ENCODE results near the gene DMBT1. TPM values are rescaled to one million over a fixed set of nuclear protein-coding genes. Genes with fewer than 3 reads are reported as not detected.

DMBT1 gene
- total RNA-seq, 1 donor from 2014 or later, result not detected

DNA sequence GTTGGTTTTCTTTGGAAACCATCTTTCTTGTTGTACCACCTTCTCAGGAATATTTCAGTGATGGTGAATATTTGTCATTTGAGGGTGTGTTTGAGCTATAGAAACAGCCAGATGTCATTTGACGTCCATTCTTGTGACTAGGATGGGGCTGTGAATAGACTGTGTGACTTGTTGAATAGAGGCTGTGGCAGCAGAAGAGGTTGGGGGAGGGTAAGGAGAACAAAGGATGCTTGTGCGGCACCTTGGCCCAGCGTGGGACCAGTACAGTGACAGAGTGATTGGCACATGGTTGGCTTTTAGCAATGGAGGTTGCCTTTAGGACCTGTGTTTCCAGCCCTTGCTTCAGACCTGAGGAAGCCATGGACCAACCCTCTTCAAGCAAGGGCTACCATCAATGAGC lies 11.3 kb downstream of the DMBT1 start:
- Histone ChIP-seq H3F3A (ENCODE audit: low read depth) (no peaks in the 10 kb centered on the region), H3K9me3 (ENCODE audit: low read depth) (no peaks in the 10 kb centered on the region), H2AFZ (replicated peaks) (no peak overlapping the region), H3K27ac (no peak overlapping the region), H3K36me3 (no peaks in the 10 kb centered on the region), H3K27me3 (no peaks in the 10 kb centered on the region), H3K9ac (no peak overlapping the region), H3K4me1 (no peaks in the 10 kb centered on the region), H4K20me1 (ENCODE audit: low read depth) (no peaks in the 10 kb centered on the region), H3K4me2 (no peak overlapping the region), H3K79me2 (ENCODE audit: low read depth) (no peaks in the 10 kb centered on the region), H3K4me3 (no peak overlapping the region)
- Mint-ChIP-seq H3K27me3 (ENCODE audit: insufficient read depth, low read depth) (peaks cover 7% of the 10 kb centered on the region), H3K36me3 (no peaks in the 10 kb centered on the region), H3K9me3 (peaks cover 7% of the 10 kb centered on the region), H3K4me1 (no peaks in the 10 kb centered on the region), H3K4me3 (no peak overlapping the region), H3K27ac (no peak overlapping the region)
- TF ChIP-seq EZH2 (IDR thresholded peaks at IDR 0.05) (no peak), EZH2phosphoT487 (IDR thresholded peaks at IDR 0.05) (no peak), CTCF (IDR thresholded peaks at IDR 0.05) (no peak)
- no peak for DNase-seq (ENCODE audit: low spot score)

GRCh38 chr10:122575776-122576175 lies 15.2 kb downstream of the DMBT1 start:
- Mint-ChIP-seq H3K4me3 (no peak overlapping the region), H3K36me3 (no peaks in the 10 kb centered on the region), H3K27ac (no peak overlapping the region), H3K27me3 (ENCODE audit: insufficient read depth, low read depth) (peaks cover 4% of the 10 kb centered on the region), H3K9me3 (peaks cover 7% of the 10 kb centered on the region), H3K4me1 (no peaks in the 10 kb centered on the region)
- Histone ChIP-seq H3K27ac (no peak overlapping the region), H3K9me3 (ENCODE audit: low read depth) (no peaks in the 10 kb centered on the region), H3K4me3 (no peak overlapping the region), H3K79me2 (ENCODE audit: low read depth) (no peaks in the 10 kb centered on the region), H3K9ac (no peak overlapping the region), H3K4me1 (no peaks in the 10 kb centered on the region), H3K27me3 (no peaks in the 10 kb centered on the region), H3F3A (ENCODE audit: low read depth) (no peaks in the 10 kb centered on the region), H2AFZ (replicated peaks) (no peak overlapping the region), H4K20me1 (ENCODE audit: low read depth) (no peaks in the 10 kb centered on the region), H3K36me3 (no peaks in the 10 kb centered on the region), H3K4me2 (no peak overlapping the region)
- no peak for TF ChIP-seq EZH2 (IDR thresholded peaks at IDR 0.05)
- TF ChIP-seq EZH2phosphoT487 (IDR thresholded peaks at IDR 0.05), result no peak
- TF ChIP-seq CTCF (IDR thresholded peaks at IDR 0.05), result no peak
- no peak for DNase-seq (ENCODE audit: low spot score)

DNA sequence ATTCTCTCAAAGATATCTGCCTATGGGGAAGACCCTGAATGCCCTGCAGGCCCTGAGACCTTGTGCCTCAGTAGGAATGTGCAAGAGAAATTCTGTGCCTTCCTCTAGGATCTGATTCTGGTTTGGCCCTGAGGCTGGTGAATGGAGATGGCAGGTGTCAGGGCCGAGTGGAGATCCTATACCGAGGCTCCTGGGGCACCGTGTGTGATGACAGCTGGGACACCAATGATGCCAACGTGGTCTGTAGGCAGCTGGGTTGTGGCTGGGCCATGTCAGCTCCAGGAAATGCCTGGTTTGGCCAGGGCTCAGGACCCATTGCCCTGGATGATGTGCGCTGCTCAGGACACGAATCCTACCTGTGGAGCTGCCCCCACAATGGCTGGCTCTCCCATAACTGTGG lies 15.7 kb downstream of the DMBT1 start:
- no peaks in the 10 kb centered on the region for H3K79me2 ChIP-seq (ENCODE audit: low read depth)
- no peak overlapping the region for H3K4me2 ChIP-seq
- no peak overlapping the region for H3K27ac ChIP-seq
- Mint-ChIP-seq H3K4me3 (no peak overlapping the region), H3K27ac (no peak overlapping the region), H3K36me3 (no peaks in the 10 kb centered on the region), H3K9me3 (peaks cover 7% of the 10 kb centered on the region), H3K27me3 (ENCODE audit: insufficient read depth, low read depth) (peaks cover 4% of the 10 kb centered on the region), H3K4me1 (no peaks in the 10 kb centered on the region)
- H3K9me3 ChIP-seq (ENCODE audit: low read depth), result no peaks in the 10 kb centered on the region
- H4K20me1 ChIP-seq (ENCODE audit: low read depth), result no peaks in the 10 kb centered on the region
- H3K4me3 ChIP-seq, result no peak overlapping the region
- H2AFZ ChIP-seq (replicated peaks), result no peak overlapping the region
- DNase-seq (ENCODE audit: low spot score), result no peak
- H3K4me1 ChIP-seq, result no peaks in the 10 kb centered on the region
- no peaks in the 10 kb centered on the region for H3K36me3 ChIP-seq
- no peaks in the 10 kb centered on the region for H3F3A ChIP-seq (ENCODE audit: low read depth)
- H3K9ac ChIP-seq, result no peak overlapping the region
- H3K27me3 ChIP-seq, result no peaks in the 10 kb centered on the region
- TF ChIP-seq EZH2 (IDR thresholded peaks at IDR 0.05), result no peak
- no peak for TF ChIP-seq EZH2phosphoT487 (IDR thresholded peaks at IDR 0.05)
- no peak for TF ChIP-seq CTCF (IDR thresholded peaks at IDR 0.05)
